Fibroblast of skin of scalp (primary cell): ENCODE data around the gene ABCG2.
A peak's percentile ranks its signal among the peaks of the same experiment; 100 is the strongest.
"Not testable (repeated sequence)": the region's sequence is repeated elsewhere in the genome, so short reads cannot be mapped to it uniquely, and the experiment has no call there.

Experiments
- DNase-seq: peaks from one replicate; pipeline ENCODE4 v3.0.0-alpha.2; 2013

Gene ABCG2

DNA sequence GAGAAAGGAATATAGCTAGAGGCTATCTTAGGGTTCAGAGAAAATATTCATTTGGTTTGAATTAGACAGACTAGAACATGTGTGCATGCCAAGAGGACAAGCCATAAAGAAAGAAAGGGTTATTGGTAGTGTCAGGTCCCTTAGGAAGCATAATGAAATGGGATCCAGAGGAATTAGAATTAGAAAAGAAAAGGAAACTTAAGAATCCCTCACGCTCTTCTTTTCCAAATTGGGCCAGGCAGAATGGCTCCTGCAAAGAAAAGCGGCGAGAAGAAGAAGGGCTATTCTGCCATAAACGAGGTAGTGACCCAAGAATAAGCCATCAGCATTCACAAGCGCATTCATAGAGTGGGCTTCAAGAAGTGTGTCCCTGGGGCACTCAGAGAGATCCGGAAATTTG, 4.9 kb upstream of the ABCG2 start:
- DNase-seq, result no peak

- no peak for DNase-seq
These were observed 4.2 kb upstream of the ABCG2 start for GRCh38 chr4:88162626-88163025.

DNA sequence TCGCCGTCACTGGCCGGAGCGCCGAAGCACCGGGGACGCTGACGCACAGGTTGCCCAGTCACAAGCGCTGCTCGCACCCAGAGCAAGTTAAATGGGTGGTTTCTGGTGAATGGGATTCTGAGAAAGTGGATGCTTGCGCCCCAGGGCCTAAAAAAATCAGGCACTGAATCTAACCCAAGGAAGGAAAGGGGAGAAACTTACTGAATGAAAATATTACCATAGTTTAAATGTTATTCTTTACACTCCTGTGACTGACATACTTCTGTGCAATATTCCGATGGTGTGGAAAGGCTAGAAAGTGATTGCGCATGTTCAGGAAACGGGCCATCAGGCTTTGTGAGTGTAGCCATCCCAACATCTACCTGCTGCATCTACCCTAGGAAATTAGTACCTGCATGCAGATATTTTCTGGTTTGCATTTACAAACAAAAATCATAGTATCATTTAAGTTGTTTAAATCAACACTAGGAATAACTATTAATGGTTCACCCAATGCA, 838 bp upstream of the ABCG2 start:
- no peak for DNase-seq

- DNase-seq, result no peak
These were observed 376 bp downstream of the ABCG2 start for GRCh38 chr4:88158038-88158488.

GRCh38 chr4:88152331-88152730, 6.1 kb downstream of the ABCG2 start:
- not testable (repeated sequence) for DNase-seq

DNA sequence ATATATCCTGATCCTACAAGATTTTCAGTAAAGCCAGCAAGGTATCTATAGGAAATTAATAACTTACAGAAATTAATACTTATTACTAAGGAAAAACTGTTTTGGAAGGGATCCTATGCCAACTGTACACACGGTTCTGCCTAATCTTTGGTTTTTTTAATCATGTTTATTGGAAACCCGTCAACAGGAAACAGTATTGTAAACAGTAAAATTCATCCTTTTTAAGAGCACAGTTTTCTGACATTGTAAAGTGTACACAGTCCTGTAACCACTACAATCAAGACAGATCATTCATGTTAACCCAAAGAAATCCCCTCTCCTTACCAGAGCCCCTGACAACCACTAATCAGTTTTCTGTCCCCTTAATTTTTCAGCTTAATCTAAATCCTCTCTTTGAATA, 9.9 kb downstream of the ABCG2 start:
- DNase-seq, result no peak

- no peak for DNase-seq
These were observed 10.6 kb downstream of the ABCG2 start for GRCh38 chr4:88147799-88148217.

GRCh38 chr4:88146891-88147290, 11.5 kb downstream of the ABCG2 start:
- DNase-seq, result no peak

DNA sequence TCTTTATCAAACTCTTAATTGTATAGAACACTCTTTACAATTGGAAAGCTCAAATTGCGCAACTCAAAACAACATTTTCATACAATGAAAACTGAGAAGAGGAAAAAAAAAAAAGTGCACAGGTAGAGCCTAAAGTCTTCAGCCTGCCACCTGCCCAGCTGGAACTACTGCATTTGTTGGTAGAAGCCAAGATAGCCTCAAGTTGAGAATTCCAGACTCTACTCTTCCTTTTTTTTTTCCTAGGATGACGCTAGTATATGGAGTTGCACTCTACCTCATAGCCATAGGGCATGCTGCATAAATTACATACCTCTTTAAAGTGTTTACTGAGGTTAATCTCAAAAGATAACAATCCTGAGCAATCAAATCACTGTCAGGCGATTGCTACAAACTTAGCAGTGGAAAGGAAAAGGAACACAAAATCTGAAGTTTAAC, 13.6 kb downstream of the ABCG2 start:
- DNase-seq, result no peak

- no peak for DNase-seq
These were observed 14.4 kb downstream of the ABCG2 start for GRCh38 chr4:88144048-88144447.

DNA sequence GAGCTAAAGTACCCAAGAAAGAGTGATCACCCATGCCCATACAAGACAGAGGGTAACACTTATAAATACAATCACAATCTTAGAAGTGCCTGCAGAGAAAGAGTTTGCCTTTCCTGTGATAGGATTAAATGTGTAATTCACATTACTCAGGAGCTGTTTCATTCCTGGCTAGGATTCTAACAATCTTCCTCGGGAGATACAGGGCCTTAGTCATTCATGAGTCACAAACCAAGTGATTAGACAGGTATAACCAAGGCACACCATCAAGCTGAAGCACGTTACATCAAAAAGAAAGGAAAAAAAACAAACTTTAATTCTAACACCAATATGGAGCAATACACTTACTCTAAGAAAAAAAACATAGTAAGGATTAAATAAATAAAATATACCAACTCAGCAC, 14.9 kb downstream of the ABCG2 start:
- no peak for DNase-seq

- peak; percentile 61 for DNase-seq
These were observed 19.9 kb downstream of the ABCG2 start for GRCh38 chr4:88138561-88138960.

DNA sequence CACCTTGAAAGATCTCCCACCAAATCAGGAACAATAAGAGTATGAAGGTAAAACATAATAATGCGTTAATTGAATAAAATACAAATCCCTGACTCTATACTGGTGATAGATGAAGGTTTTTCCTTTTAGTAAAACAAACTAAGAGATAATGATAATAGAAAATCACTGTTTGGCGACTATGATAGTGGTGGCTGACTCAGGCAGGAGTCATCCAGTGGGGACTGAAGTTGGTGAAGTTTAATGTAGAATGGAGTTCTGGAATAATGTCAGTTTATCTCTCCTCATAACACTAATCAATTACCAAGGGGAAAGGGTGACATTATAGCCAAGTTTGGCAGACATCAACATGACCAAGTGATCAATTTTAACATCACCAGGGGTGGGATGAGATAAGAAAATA, 21.3 kb downstream of the ABCG2 start:
- DNase-seq, result no peak

GRCh38 chr4:88136249-88136648, 22.2 kb downstream of the ABCG2 start:
- no peak for DNase-seq

DNA sequence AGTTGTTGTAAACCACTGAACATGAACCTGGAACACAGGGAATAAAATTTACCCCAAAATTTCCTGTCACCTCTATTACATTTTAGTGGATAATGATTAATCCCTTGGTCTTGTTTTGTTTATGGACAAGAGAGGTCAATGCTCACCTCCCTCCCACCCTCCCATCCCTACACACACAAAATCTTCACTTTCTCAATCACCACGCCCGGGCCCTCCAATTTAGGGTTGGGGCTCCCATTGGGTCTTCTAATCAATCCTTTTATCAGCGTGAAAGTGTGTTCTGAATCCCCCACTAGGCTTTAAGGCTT, 23.1 kb downstream of the ABCG2 start:
- DNase-seq, result no peak

DNA sequence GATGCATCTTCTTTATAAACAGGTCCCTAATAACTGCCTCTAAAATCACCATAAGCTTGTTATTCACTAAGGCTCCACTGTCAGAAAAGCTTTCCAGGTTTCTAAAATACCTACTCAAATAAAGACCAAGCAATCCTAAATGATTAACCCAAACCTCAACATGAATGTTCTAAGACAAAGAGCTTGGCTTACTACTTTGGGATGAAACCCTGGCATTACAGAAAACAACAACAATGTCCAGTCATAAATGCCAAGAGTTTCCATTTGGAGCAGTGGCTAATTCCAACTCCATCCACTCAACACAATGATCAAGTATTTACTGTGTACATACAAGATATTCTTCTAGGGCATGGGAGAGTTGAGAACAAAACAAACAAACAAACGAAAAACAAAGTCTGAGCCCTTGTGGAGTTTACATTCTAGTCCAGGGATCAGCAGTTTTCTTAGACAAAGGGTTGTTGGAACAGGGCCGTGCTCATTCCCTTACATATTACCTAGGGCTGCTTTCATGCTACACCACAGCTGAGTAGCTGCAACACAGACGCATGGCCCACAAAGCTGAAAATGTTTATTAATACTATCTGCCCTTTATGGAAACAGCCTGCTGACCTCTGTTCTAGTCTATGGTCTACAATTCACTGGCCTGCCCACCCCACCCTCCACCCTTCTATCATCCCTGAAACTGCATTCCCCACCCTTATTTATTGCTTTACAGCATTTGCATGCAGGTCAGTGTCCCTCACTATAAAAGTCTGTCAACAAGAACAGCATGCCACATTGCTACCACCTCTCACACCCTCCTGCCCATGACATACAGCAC, 23.7 kb downstream of the ABCG2 start:
- no peak for DNase-seq

DNA sequence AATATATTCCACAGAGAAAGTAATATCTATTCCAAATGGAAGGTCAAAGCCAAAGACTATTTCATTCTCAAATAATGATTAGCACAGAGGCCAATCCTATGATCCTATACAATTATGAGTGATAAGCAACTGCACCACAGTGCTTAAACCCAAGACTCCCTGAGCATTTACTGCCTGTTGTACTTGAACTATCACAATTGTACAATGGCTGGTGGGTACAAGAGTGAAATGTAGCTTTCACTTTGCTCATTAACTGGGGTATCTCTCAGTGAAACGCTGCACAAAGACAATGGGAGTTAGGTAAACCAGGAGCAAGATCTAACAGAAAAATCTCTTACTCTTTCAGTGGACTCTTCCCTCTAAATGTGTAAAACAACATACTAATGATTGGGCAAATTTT, 24.3 kb downstream of the ABCG2 start:
- DNase-seq, result no peak

DNA sequence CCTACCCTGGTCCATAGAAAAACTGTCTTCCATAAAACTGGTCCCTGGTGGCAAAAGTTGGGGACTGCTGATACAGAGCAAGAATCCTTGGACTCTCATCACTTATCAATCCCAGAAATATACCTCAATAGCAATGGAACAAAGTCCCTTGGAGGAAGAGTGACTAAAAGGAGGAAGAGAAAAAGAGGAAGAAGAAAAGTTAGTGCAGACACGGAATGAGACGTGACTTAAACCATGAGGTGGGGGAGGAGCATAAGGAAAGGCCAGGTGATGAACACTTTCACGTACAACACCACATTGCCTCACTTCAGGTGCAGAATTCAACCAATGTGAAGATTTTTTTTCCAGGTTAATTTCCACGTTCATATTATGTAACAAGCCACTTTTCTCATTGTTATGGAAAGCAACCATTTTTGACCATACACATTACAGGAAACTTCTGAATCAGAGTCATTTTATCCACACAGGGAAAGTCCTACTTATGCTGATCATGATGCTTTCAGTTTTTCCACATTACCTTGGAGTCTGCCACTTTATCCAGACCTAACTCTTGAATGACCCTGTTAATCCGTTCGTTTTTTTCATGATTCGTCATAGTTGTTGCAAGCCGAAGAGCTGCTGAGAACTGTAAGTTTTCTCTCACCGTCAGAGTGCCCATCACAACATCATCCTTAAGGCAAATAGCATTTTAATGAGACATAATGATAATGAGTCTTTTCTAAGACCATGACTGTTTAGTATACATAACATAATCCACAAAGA, 27.7 kb downstream of the ABCG2 start:
- no peak for DNase-seq

- no peak for DNase-seq
These were observed 28.4 kb downstream of the ABCG2 start for GRCh38 chr4:88130003-88130402.

DNA sequence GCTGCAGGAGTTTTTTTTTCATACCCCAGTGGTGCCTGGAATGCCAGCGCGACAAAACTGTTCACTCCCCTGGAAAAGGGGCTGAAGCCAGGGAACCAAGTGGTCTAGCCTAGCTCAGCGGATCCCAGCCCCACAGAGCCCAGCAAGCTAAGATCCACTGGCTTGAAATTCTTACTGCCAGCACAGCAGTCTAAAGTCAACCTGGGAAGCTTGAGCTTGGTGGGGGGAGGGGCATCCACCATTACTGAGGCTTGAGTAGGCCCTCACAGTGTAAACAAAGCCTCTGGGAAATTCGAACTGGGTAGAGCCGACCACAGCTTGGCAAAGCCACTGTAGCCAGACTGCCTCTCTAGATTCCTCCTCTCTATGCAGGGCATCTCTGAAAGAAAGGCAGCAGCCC, 36.2 kb downstream of the ABCG2 start:
- DNase-seq, result not testable (repeated sequence)

- no peak for DNase-seq
These were observed 38.5 kb downstream of the ABCG2 start for GRCh38 chr4:88119943-88120342.

- DNase-seq, result no peak
These were observed 42.9 kb downstream of the ABCG2 start for GRCh38 chr4:88115587-88115986.

DNA sequence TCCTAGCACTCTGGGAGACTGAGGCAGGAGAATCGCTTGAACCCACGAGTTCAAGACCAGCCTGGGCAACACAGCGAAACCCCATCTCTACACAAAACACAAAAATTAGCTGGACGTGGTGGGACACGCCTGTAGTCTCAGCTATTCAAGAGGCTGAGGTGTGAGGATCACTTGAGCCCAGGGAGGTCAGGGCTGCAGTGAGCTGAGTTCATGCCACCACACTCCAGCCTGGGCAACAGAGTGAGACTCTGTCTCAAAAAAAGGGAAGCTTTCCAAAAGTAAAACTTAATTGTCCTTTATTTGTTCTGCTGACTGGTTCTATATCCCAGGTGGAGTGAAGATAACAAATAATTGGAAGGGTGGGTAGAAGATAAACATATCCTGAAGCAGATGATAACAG, 45.6 kb downstream of the ABCG2 start:
- DNase-seq, result no peak

DNA sequence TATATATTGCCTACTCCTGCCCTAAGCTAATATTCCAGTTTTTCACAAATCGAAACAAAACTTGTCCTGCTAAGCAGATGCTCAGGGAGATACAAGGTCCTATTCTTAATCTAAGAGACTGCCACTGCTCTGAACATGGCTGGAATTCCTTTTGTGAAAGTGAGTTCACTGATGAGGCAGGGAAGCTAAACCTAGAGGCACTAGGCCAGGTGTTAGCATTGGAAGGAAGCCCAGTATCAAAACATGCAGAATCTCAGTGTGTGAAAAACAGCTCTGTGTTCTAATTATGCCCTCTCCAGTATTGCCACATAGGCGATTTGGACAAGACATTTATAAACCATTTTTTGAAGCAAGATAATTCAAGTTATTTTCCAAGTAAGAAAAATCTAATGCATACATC, 47.6 kb downstream of the ABCG2 start:
- DNase-seq, result no peak
